ENCODE measurements around the gene LRMDA. TPM values are rescaled to one million over a fixed set of nuclear protein-coding genes. Genes with fewer than 3 reads are reported as not detected.

LRMDA gene
- total RNA-seq, 1 donor from 2014 or later = 7.3 TPM

DNA sequence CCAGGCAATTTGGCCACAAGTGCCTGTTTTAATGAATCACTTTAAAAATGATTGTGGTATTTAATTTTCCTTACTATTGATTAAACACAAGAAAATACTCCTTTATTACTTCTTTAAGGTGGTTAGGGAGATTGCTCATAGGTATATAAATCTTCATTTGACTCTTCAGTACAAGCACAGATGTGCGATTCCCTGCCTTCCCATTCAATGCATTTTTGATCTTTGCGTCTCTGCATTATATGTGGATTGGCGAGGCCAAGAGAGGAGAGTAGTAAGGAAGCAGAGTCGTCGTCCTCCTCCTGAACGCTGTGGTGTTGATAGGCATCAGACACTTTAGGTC, 683.7 kb downstream of the LRMDA start:
- Histone ChIP-seq H3K27me3 (ENCODE audit: control insufficient read depth in 3 of 3, insufficient read depth in 3 of 3, low read length in 3 of 3) (peaks cover 8 to 17% (median 17%) of the 10 kb centered on the region in 3 donors), H3K9me3 (ENCODE audit: control insufficient read depth in 3 of 3, low read length in 3 of 3) (no peaks in the 10 kb centered on the region), H3K4me3 (ENCODE audit: low read length in 3 of 3) (no peak overlapping the region), H3K4me1 (ENCODE audit: control insufficient read depth in 3 of 3, insufficient read depth in 3 of 3, low read length in 3 of 3) (peaks cover 20 to 26% (median 24%) of the 10 kb centered on the region in 3 donors), H3K27ac (ENCODE audit: low read depth, low read length) (no peak overlapping the region), H3K9ac (ENCODE audit: low read depth in 1 of 3, low read length in 3 of 3) (no peak overlapping the region), H3K36me3 (ENCODE audit: control insufficient read depth in 3 of 3, insufficient read depth in 3 of 3, low read length in 3 of 3) (no peaks in the 10 kb centered on the region)

DNA sequence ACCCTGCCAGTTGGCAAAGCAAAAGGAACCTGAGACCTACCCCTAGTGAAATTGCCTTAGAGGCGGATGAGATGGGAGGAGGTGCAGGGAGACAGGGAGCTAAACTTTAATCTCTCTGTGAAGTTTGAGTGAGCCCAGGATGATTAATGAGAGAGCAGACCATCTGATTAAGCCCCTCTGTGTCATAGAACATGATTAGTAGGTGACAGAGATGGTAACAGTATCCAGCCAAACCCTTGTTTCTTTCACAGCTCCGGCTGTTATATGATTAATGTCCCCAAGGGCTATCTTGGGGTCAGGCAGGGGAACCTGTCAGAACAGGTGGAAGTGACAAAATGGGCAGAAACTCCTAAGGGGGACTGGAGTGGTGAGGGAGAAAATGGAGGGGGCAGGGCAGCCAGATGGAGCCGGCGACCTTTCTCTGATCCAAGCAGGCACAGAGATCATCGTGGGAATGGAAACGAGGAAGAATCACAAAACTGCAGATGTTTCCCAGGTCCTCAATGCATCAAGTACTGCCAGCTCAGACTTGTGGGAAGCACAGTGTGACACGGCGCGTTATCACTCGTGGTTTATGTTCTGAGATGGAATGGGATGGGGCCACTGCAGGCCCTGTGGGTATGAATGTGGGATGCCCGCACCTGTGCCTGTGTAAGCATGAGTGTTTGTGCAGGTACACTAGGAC, 684.2 kb downstream of the LRMDA start:
- Histone ChIP-seq H3K9ac (ENCODE audit: low read depth in 1 of 3, low read length in 3 of 3) (no peak overlapping the region), H3K4me3 (ENCODE audit: low read length in 3 of 3) (no peak overlapping the region), H3K27me3 (ENCODE audit: control insufficient read depth in 3 of 3, insufficient read depth in 3 of 3, low read length in 3 of 3) (peaks cover 4 to 17% (median 16%) of the 10 kb centered on the region in 3 donors), H3K36me3 (ENCODE audit: control insufficient read depth in 3 of 3, insufficient read depth in 3 of 3, low read length in 3 of 3) (no peaks in the 10 kb centered on the region), H3K9me3 (ENCODE audit: control insufficient read depth in 3 of 3, low read length in 3 of 3) (no peaks in the 10 kb centered on the region), H3K27ac (ENCODE audit: low read depth, low read length) (no peak overlapping the region), H3K4me1 (ENCODE audit: control insufficient read depth in 3 of 3, insufficient read depth in 3 of 3, low read length in 3 of 3) (peaks cover 20 to 26% (median 24%) of the 10 kb centered on the region in 3 donors)

DNA sequence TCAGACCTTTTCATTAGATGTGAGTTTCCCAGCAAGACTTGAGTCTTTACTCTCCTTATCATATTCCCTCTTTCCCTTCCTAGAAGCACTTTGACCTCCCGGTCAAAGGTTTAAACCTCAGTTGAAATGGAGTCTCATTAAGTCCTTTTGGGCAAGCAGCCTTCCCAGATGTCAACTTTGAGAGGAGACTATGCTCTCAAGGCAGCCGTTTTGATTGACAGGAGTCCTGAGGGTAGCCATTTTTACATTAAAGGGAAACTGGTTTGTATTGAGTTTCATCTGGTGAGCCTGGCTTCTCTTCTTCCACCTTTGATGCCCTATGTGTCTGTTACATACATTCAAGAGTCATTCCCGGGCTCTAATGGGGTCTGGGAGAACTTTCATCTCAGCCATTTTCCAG, 685.1 kb downstream of the LRMDA start:
- Histone ChIP-seq H3K27me3 (ENCODE audit: control insufficient read depth in 3 of 3, insufficient read depth in 3 of 3, low read length in 3 of 3) (peaks cover 5 to 12% (median 12%) of the 10 kb centered on the region in 3 donors), H3K4me3 (ENCODE audit: low read length in 3 of 3) (no peak overlapping the region), H3K9me3 (ENCODE audit: control insufficient read depth in 3 of 3, low read length in 3 of 3) (no peaks in the 10 kb centered on the region), H3K27ac (ENCODE audit: low read depth, low read length) (no peak overlapping the region), H3K4me1 (ENCODE audit: control insufficient read depth in 3 of 3, insufficient read depth in 3 of 3, low read length in 3 of 3) (peaks cover 20 to 26% (median 24%) of the 10 kb centered on the region in 3 donors), H3K9ac (ENCODE audit: low read depth in 1 of 3, low read length in 3 of 3) (no peak overlapping the region), H3K36me3 (ENCODE audit: control insufficient read depth in 3 of 3, insufficient read depth in 3 of 3, low read length in 3 of 3) (no peaks in the 10 kb centered on the region)

DNA sequence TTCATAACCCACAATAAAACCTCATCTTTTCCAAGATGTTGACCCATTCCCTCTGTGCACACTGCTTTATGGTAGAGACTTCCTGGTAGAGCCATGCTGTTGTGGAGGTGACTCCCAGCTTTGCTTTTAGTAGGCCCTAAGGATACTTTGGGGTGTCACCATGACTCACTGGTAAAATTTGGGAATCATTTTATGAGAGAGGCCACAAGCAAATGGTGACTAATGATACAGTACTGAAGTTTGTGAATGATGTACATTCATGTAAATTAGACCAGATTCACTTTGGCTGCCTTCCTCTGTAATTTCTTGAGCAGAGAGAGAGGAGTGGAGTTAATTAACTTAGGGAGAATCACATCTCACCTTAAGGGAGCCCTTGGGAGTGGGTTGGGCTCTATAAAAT, 686.5 kb downstream of the LRMDA start:
- Histone ChIP-seq H3K4me3 (ENCODE audit: low read length in 3 of 3) (no peak overlapping the region), H3K27me3 (ENCODE audit: control insufficient read depth in 3 of 3, insufficient read depth in 3 of 3, low read length in 3 of 3) (peaks cover 6 to 10% (median 8%) of the 10 kb centered on the region in 3 donors), H3K27ac (ENCODE audit: low read depth, low read length) (no peak overlapping the region), H3K36me3 (ENCODE audit: control insufficient read depth in 3 of 3, insufficient read depth in 3 of 3, low read length in 3 of 3) (no peaks in the 10 kb centered on the region), H3K9me3 (ENCODE audit: control insufficient read depth in 3 of 3, low read length in 3 of 3) (no peaks in the 10 kb centered on the region), H3K9ac (ENCODE audit: low read depth in 1 of 3, low read length in 3 of 3) (no peak overlapping the region), H3K4me1 (ENCODE audit: control insufficient read depth in 3 of 3, insufficient read depth in 3 of 3, low read length in 3 of 3) (peaks cover 20 to 26% (median 24%) of the 10 kb centered on the region in 3 donors)

DNA sequence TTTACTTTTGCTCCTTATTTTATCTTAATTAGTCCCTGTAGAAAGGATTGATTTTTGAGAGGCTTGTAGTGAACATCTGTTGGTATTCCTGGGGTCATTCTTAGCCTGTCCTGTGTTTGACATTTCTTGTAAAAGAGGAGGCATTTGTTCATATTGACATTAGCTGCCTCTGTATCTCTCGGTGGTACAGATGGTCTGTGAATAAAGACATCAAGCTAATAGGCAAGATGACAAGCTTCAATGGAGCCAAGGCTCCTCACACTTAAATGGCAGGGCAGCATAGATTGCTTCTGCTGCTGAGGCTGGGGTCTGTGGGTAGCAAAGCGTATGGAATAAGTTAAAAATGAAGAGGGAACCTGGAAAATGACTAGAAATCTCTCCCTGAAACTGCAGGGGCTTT, 687.6 kb downstream of the LRMDA start:
- Histone ChIP-seq H3K9me3 (ENCODE audit: control insufficient read depth in 3 of 3, low read length in 3 of 3) (no peaks in the 10 kb centered on the region), H3K4me1 (ENCODE audit: control insufficient read depth in 3 of 3, insufficient read depth in 3 of 3, low read length in 3 of 3) (peaks cover 15 to 19% (median 16%) of the 10 kb centered on the region in 3 donors), H3K27me3 (ENCODE audit: control insufficient read depth in 3 of 3, insufficient read depth in 3 of 3, low read length in 3 of 3) (peaks cover 6 to 9% (median 8%) of the 10 kb centered on the region in 3 donors), H3K27ac (ENCODE audit: low read depth, low read length) (no peak overlapping the region), H3K4me3 (ENCODE audit: low read length in 3 of 3) (no peak overlapping the region), H3K9ac (ENCODE audit: low read depth in 1 of 3, low read length in 3 of 3) (no peak overlapping the region), H3K36me3 (ENCODE audit: control insufficient read depth in 3 of 3, insufficient read depth in 3 of 3, low read length in 3 of 3) (no peaks in the 10 kb centered on the region)

DNA sequence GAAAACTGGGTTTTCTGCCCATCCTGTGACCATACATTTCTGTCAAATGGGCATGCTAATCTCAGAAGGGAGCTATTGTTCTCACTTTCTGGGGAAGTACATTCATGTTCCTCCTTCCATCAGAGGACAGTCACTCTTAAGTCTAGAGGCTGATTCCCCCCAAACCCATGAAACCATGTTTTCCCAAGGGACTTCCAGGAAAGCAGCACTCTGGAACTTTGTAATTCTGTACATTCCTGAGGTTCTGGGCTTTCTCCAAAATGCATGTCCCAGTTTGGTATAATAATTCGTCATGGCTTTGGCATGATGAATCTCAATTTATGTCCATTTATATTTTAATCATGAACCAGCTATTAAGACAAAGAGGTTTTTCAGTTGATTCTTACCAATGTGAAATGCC, 688.1 kb downstream of the LRMDA start:
- no peak overlapping the region for H3K27ac ChIP-seq (ENCODE audit: low read depth, low read length)
- H3K36me3 ChIP-seq (ENCODE audit: control insufficient read depth in 3 of 3, insufficient read depth in 3 of 3, low read length in 3 of 3) = no peaks in the 10 kb centered on the region
- H3K9me3 ChIP-seq (ENCODE audit: control insufficient read depth in 3 of 3, low read length in 3 of 3) = no peaks in the 10 kb centered on the region
- peaks cover 10 to 14% (median 12%) of the 10 kb centered on the region in 3 donors for H3K4me1 ChIP-seq (ENCODE audit: control insufficient read depth in 3 of 3, insufficient read depth in 3 of 3, low read length in 3 of 3)
- no peak overlapping the region for H3K4me3 ChIP-seq (ENCODE audit: low read length in 3 of 3)
- H3K27me3 ChIP-seq (ENCODE audit: control insufficient read depth in 3 of 3, insufficient read depth in 3 of 3, low read length in 3 of 3) = peaks cover 6 to 9% (median 8%) of the 10 kb centered on the region in 3 donors
- H3K9ac ChIP-seq (ENCODE audit: low read depth in 1 of 3, low read length in 3 of 3) = no peak overlapping the region

DNA sequence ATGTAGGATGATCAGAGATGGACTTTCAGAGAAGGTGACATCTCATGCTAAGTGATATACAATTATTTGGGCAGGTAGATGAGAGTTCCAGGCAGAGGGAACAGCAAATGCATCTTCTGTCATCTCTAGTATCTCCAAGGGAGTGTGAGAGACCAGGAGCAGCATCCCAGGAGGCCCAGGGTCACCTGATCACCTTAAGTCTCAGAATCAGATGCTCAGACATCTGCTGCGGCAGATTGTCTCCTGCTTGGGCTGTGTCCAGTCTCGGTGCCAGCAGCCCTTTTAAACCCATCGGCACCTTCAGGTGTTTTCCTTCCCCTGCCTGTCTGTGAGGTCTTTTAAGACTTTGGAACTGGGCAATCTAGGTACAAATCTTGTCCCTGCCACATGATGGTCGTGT, 690.6 kb downstream of the LRMDA start:
- H3K9me3 ChIP-seq (ENCODE audit: control insufficient read depth in 3 of 3, low read length in 3 of 3) = no peaks in the 10 kb centered on the region
- no peaks in the 10 kb centered on the region for H3K36me3 ChIP-seq (ENCODE audit: control insufficient read depth in 3 of 3, insufficient read depth in 3 of 3, low read length in 3 of 3)
- no peak overlapping the region for H3K4me3 ChIP-seq (ENCODE audit: low read length in 3 of 3)
- no peak overlapping the region for H3K27ac ChIP-seq (ENCODE audit: low read depth, low read length)
- H3K9ac ChIP-seq (ENCODE audit: low read depth in 1 of 3, low read length in 3 of 3) = no peak overlapping the region
- H3K4me1 ChIP-seq (ENCODE audit: control insufficient read depth in 3 of 3, insufficient read depth in 3 of 3, low read length in 3 of 3) = no peaks in the 10 kb centered on the region
- H3K27me3 ChIP-seq (ENCODE audit: control insufficient read depth in 3 of 3, insufficient read depth in 3 of 3, low read length in 3 of 3) = peaks cover 6 to 10% (median 8%) of the 10 kb centered on the region in 3 donors

DNA sequence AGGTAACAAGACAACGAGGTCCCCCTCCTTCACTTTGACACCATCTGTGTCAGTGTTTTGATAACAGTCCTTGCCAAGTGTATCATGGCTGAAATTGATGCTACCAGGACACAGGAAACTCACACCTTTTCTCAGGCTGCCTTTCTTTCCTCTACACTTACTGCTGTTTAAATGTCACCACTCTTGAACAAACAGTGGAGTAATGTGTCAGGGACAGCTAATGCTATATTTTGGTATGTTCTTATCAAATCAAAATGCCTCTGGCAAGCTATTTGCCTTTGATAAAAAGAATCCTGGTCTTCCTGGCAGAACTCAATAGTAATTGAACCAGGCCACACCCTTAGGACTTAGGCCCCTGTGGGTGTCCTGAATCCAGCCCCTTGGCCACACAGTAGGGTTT, 692.9 kb downstream of the LRMDA start:
- no peak overlapping the region for H3K9ac ChIP-seq (ENCODE audit: low read depth in 1 of 3, low read length in 3 of 3)
- H3K27me3 ChIP-seq (ENCODE audit: control insufficient read depth in 3 of 3, insufficient read depth in 3 of 3, low read length in 3 of 3) = peaks cover 6 to 18% (median 12%) of the 10 kb centered on the region in 3 donors

DNA sequence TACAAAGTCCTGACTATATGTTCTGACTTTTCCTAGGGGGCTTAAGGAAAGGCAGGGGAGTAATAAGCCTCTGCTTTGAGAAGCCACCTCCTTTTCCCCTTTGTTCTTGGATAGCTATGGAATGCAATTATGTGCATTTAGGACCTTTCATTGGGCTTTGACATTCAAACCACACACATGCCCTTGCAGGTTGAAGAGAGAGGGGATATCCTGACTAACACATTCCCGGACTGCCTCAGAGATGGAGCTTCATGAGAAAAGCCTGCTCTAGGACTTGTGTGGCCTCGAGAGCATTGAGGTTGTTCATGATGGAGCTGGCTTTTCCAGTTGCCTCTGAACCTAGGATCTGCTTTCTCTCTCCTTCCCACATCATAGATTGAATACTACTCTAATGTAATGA, 694.5 kb downstream of the LRMDA start:
- Histone ChIP-seq H3K4me1 (ENCODE audit: control insufficient read depth in 3 of 3, insufficient read depth in 3 of 3, low read length in 3 of 3) (no peaks in the 10 kb centered on the region), H3K9ac (ENCODE audit: low read depth in 1 of 3, low read length in 3 of 3) (no peak overlapping the region), H3K9me3 (ENCODE audit: control insufficient read depth in 3 of 3, low read length in 3 of 3) (no peaks in the 10 kb centered on the region), H3K27me3 (ENCODE audit: control insufficient read depth in 3 of 3, insufficient read depth in 3 of 3, low read length in 3 of 3) (peaks cover 6 to 18% (median 10%) of the 10 kb centered on the region in 3 donors), H3K4me3 (ENCODE audit: low read length in 3 of 3) (no peak overlapping the region), H3K27ac (ENCODE audit: low read depth, low read length) (no peak overlapping the region), H3K36me3 (ENCODE audit: control insufficient read depth in 3 of 3, insufficient read depth in 3 of 3, low read length in 3 of 3) (no peaks in the 10 kb centered on the region)

More for the DNA sequence above, 692.9 kb downstream of the LRMDA start:
- Histone ChIP-seq H3K27ac (ENCODE audit: low read depth, low read length) (no peak overlapping the region), H3K4me3 (ENCODE audit: low read length in 3 of 3) (no peak overlapping the region), H3K4me1 (ENCODE audit: control insufficient read depth in 3 of 3, insufficient read depth in 3 of 3, low read length in 3 of 3) (no peaks in the 10 kb centered on the region), H3K9me3 (ENCODE audit: control insufficient read depth in 3 of 3, low read length in 3 of 3) (no peaks in the 10 kb centered on the region), H3K36me3 (ENCODE audit: control insufficient read depth in 3 of 3, insufficient read depth in 3 of 3, low read length in 3 of 3) (no peaks in the 10 kb centered on the region)

DNA sequence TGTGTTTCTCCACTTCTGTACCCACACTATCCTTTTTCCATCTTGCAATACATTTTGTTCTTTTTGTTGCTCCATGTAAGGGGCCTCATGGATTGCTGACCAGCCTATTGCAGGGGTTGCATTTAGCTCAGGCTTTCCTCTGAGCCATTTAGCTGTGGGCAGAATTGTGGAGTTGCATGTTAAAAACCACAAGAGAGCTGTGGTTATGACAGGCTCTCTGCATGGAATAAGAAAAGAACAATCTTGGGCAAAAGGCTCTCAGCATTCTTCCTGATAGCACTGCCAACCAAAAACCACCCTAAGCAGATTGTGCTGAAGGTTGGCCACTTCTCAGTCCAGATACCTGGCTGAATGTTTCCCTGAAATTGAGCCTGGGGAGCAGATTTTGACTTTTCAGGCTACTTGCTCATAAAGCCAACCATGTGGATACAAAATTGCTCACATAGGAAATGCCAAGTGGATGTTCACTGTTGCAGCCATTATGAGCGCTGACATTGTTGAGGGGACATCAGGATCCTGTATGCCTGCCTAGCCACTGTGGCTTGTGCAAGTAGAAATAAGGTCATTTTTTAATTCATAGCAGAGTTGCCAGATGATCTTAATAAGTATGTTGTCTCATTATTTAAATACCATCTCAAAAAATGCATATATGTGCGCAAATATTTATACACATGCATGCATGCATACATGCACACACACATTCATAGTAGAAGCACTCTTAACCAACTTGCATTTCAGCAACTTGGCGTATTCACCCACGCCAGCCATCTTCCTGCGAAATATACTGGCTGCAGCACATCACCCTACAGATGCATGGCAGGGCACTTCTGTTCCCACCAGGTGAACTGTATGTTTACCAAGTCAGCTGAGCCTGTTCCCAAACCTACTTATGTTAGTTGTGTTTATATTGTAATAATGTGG, 695.4 kb downstream of the LRMDA start:
- no peak overlapping the region for H3K4me3 ChIP-seq (ENCODE audit: low read length in 3 of 3)
- no peaks in the 10 kb centered on the region for H3K4me1 ChIP-seq (ENCODE audit: control insufficient read depth in 3 of 3, insufficient read depth in 3 of 3, low read length in 3 of 3)
- H3K9ac ChIP-seq (ENCODE audit: low read depth in 1 of 3, low read length in 3 of 3) = no peak overlapping the region
- H3K36me3 ChIP-seq (ENCODE audit: control insufficient read depth in 3 of 3, insufficient read depth in 3 of 3, low read length in 3 of 3) = no peaks in the 10 kb centered on the region
- peaks cover 0 to 16% (median 9%) of the 10 kb centered on the region in 3 donors for H3K27me3 ChIP-seq (ENCODE audit: control insufficient read depth in 3 of 3, insufficient read depth in 3 of 3, low read length in 3 of 3)
- H3K9me3 ChIP-seq (ENCODE audit: control insufficient read depth in 3 of 3, low read length in 3 of 3) = no peaks in the 10 kb centered on the region
- H3K27ac ChIP-seq (ENCODE audit: low read depth, low read length) = no peak overlapping the region
